ENCODE measurements around the gene KPNA3.

The KPNA3 gene

GRCh38 chr13:49667773-49668172, 124.7 kb downstream of the KPNA3 start:
- DNase-seq: no peak

GRCh38 chr13:49664606-49665005, 127.9 kb downstream of the KPNA3 start:
- DNase-seq (no peak), ATAC-seq (replicated peaks) (no peak)
- Mint-ChIP-seq H3K36me3 (peaks cover 42 to 66% of the 10 kb centered on the region in 2 donors), H3K4me1 (no peaks in the 10 kb centered on the region), H3K9me3 (no peaks in the 10 kb centered on the region), H3K4me3 (no peak overlapping the region), H3K27me3 (no peaks in the 10 kb centered on the region), H3K27ac (no peak overlapping the region)

More at GRCh38 chr13:49667773-49668172, 124.7 kb downstream of the KPNA3 start:
- H3K4me3 Mint-ChIP-seq: no peak overlapping the region
- peaks cover 32 to 40% of the 10 kb centered on the region in 2 donors for H3K36me3 Mint-ChIP-seq
- no peaks in the 10 kb centered on the region for H3K9me3 Mint-ChIP-seq
- no peak for ATAC-seq (replicated peaks)
- H3K27ac Mint-ChIP-seq: no peak overlapping the region
- H3K4me1 Mint-ChIP-seq: no peaks in the 10 kb centered on the region
- no peaks in the 10 kb centered on the region for H3K27me3 Mint-ChIP-seq

GRCh38 chr13:49657241-49657641, 135.2 kb downstream of the KPNA3 start:
- DNase-seq: no peak
- ATAC-seq (replicated peaks): no peak
- Mint-ChIP-seq H3K27ac (no peak overlapping the region), H3K4me3 (no peak overlapping the region), H3K9me3 (no peaks in the 10 kb centered on the region), H3K4me1 (peaks cover 0 to 4% of the 10 kb centered on the region in 2 donors), H3K36me3 (peaks cover 28 to 46% of the 10 kb centered on the region in 2 donors), H3K27me3 (no peaks in the 10 kb centered on the region)

- DNase-seq: no peak
- Mint-ChIP-seq H3K4me3 (no peak overlapping the region), H3K9me3 (no peaks in the 10 kb centered on the region), H3K27me3 (no peaks in the 10 kb centered on the region), H3K27ac (no peak overlapping the region), H3K36me3 (peaks cover 21 to 32% of the 10 kb centered on the region in 2 donors), H3K4me1 (peaks cover 0 to 4% of the 10 kb centered on the region in 2 donors)
- ATAC-seq (replicated peaks): no peak
Observed at GRCh38 chr13:49655906-49656305, 136.6 kb downstream of the KPNA3 start.

- Mint-ChIP-seq H3K27me3 (no peaks in the 10 kb centered on the region), H3K9me3 (no peaks in the 10 kb centered on the region), H3K27ac (no peak overlapping the region), H3K4me3 (no peak overlapping the region), H3K4me1 (peaks cover 0 to 4% of the 10 kb centered on the region in 2 donors), H3K36me3 (peaks cover 15 to 20% of the 10 kb centered on the region in 2 donors)
- DNase-seq (no peak), ATAC-seq (replicated peaks) (no peak)
Observed at GRCh38 chr13:49654011-49654410, 138.5 kb downstream of the KPNA3 start.

GRCh38 chr13:49653478-49653877, 139.0 kb downstream of the KPNA3 start:
- no peaks in the 10 kb centered on the region for H3K9me3 Mint-ChIP-seq
- H3K36me3 Mint-ChIP-seq: peaks cover 15% of the 10 kb centered on the region in 2 donors
- ATAC-seq (replicated peaks) (no peak), DNase-seq (no peak)
- no peak overlapping the region for H3K27ac Mint-ChIP-seq
- peaks cover 0 to 4% of the 10 kb centered on the region in 2 donors for H3K4me1 Mint-ChIP-seq
- H3K27me3 Mint-ChIP-seq: no peaks in the 10 kb centered on the region
- no peak overlapping the region for H3K4me3 Mint-ChIP-seq

- Mint-ChIP-seq H3K27ac (no peak overlapping the region), H3K9me3 (no peaks in the 10 kb centered on the region), H3K4me3 (no peak overlapping the region), H3K4me1 (peaks cover 0 to 4% of the 10 kb centered on the region in 2 donors), H3K27me3 (no peaks in the 10 kb centered on the region), H3K36me3 (peaks cover 10 to 11% of the 10 kb centered on the region in 2 donors)
- ATAC-seq (replicated peaks) (peak; percentile 76 to 79), DNase-seq (no peak)
Observed at GRCh38 chr13:49652355-49653305, 139.9 kb downstream of the KPNA3 start.

GRCh38 chr13:49651570-49652354, 140.7 kb downstream of the KPNA3 start:
- no peak for DNase-seq
- H3K27me3 Mint-ChIP-seq: no peaks in the 10 kb centered on the region
- no peak overlapping the region for H3K27ac Mint-ChIP-seq
- no peaks in the 10 kb centered on the region for H3K9me3 Mint-ChIP-seq
- peaks cover 4 to 5% of the 10 kb centered on the region in 2 donors for H3K36me3 Mint-ChIP-seq
- peaks cover 0 to 5% of the 10 kb centered on the region in 2 donors for H3K4me1 Mint-ChIP-seq
- no peak overlapping the region for H3K4me3 Mint-ChIP-seq
- ATAC-seq (replicated peaks): no peak

- Mint-ChIP-seq H3K27me3 (no peaks in the 10 kb centered on the region), H3K36me3 (peaks cover 0 to 3% of the 10 kb centered on the region in 2 donors), H3K9me3 (no peaks in the 10 kb centered on the region), H3K4me1 (peaks cover 2 to 9% of the 10 kb centered on the region in 2 donors), H3K4me3 (no peak overlapping the region), H3K27ac (no peak overlapping the region)
- DNase-seq (no peak), ATAC-seq (replicated peaks) (no peak)
Observed at GRCh38 chr13:49649963-49650312, 142.5 kb downstream of the KPNA3 start.
